HG02870 (cell line): ENCODE results near the gene PODXL2.

Experiments
- ATAC-seq: cut with Tn5 transposase; IDR thresholded peaks from one replicate; pipeline ENCODE4 v1.9.1; 2021; ENCODE audit warnings: mild to moderate bottlenecking, moderate library complexity; ENCODE audit not compliant: unreplicated experiment

PODXL2 gene

DNA sequence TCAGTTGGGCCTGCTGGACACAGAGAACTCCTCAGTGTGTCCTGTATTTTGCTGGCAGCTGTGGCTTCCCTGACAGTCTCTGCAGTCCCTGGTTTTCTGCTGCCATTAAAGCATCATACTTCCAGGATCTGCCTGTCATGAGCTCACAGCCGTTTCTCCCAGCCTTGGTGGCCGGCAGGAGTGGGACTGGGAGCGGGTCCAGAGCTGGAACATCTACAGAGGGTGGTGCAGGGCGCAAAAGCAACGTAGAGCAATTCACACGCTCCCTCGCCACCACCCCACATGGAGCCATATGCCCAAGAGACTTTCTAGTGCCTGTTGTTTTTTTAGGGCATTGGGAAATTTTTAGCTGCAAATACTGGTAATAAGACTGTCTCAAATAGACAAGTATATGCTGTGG, 77.3 kb downstream of the PODXL2 start:
- no peak for ATAC-seq

- no peak for ATAC-seq
Observed at GRCh38 chr3:127706785-127707351, 77.9 kb downstream of the PODXL2 start.

DNA sequence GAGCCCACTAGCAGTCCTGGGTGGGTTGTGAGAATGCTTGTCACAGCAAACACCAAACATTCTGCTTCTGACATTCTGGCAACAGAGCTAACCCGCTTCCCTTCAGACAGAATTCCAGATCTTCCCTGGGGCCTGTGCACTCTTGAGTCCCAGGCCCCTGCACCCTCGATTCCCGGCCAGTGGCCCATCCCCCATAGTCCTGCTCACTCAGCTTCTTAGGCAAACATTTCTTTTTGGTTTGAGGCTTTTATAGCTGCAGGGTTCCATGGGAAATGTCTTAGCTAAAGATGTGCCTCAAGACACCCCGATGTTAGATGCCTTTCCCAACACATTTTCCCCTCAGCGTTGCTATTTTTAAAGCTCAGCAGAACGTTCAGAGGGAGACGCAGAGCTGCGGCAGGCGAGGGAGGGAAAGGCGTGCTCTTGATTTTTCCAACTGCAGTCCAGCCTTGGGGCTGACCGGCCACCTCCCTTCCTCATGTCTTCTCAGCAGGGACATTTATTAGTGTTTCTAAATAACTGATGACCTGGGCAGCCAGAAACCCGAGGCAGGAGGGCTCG, 78.9 kb downstream of the PODXL2 start:
- no peak for ATAC-seq

- no peak for ATAC-seq
Observed at GRCh38 chr3:127708837-127709236, 79.9 kb downstream of the PODXL2 start.

- no peak for ATAC-seq
Observed at GRCh38 chr3:127709320-127710060, 80.5 kb downstream of the PODXL2 start.

DNA sequence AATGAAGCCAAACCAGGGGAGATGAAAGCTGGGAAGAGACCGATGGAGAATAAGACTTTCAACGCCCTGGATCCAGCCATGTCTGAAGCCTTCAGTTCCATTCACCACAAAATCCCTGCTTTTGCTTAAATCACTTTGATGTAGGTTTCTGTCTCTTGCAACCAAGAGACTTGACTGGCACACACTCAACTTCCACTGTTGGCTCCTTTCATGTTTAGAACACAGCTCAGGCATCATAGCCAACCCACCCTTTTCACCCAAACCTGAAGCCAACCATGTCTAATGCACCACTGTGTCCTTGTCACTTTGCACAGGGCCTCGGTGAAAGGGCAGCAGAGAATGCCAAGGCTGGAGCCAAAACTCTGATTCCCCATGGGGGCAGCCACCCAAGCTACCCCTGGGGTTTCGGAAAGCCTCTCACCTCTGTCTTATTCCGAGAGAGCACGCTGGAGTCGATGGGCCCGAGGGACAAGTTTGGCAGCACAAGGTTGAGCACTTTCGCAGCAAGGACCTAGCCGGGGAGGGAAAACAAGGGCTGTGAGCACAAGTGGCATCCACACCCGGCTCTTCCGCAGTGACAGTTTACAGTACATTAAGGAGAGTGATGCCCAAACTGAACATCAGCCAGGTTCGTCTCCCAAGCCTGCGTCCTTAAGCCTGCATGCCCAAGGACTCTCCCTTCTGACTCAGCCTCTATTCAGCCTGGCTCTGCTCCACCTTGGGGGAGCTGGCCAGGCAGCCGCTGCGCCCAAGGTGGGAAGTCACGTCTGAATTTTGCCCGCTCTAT, 81.4 kb downstream of the PODXL2 start:
- no peak for ATAC-seq

DNA sequence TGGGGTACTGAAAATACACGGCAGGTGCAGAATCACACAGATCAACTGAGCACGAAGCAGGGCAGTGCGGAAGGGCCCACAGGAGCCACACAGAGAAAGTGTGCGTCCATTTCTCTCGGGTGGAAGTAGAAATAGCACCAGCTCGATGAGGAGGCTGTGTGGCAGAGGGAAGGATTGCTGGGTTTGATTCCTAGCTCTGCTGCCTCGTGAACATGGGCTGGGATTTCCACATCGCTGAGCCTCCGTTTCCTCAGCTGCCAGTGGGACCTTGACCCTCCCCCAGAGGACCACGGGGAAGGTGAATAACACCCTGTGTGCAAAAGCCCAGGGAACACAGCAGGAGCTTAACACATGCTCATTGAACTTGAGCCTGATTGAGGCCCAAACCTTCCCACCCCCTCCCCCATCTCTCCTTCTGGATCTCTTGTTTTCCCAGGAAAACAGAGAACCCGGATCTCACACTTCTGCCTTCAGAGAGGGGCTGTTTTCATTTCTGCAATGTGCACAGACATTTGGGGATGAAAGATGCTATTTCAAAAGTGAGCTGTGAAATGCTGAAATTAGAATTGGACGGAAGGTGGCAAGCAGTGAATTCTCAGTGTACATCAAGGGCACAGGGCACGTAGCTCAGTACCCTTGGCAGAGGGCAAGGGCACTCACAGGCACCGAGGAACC, 82.2 kb downstream of the PODXL2 start:
- no peak for ATAC-seq

DNA sequence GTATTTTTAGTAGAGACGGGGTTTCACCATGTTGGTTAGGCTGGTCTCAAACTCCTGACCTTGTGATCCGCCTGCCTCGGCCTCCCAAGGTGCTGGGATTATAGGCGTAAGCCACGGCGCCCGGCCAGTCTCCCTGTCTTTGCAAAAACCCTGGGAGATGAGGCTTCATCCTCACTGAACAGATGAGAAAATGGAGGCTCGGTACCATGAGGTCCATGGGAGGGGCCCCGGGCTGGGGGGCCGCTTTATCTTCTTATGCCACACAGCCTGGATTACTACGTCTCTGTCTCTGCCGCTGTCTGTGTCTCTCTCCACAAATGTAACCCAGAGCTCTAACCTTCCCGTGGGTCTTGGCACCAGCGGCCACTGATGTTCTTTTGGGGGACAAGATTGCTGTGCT, 82.9 kb downstream of the PODXL2 start:
- ATAC-seq: no peak

GRCh38 chr3:127712461-127712860, 83.5 kb downstream of the PODXL2 start:
- ATAC-seq: no peak

- ATAC-seq: no peak
Observed at GRCh38 chr3:127712881-127713771, 84.1 kb downstream of the PODXL2 start.

- no peak for ATAC-seq
Observed at GRCh38 chr3:127714125-127714571, 85.2 kb downstream of the PODXL2 start.

DNA sequence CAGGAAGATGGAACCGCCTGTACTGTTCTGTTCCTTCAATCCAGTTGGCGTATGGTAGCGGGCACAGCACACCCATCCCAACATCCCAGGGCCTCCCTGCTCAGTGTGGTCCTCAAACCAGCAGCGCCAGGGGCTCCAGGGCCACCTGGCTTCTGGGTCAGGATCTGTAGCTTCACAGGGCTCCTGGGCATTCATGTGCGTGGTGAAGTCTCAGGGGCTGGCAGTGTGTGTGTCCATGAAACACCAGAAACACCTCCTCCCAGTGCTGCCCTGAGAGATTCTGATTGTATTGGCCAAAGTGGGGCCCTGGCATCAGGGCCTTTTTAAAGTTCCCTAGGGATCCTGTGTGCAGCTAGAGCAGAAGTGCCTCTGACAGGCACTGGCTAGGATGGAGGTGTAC, 85.9 kb downstream of the PODXL2 start:
- ATAC-seq: no peak

- no peak for ATAC-seq
Observed at GRCh38 chr3:127715532-127715931, 86.5 kb downstream of the PODXL2 start.

DNA sequence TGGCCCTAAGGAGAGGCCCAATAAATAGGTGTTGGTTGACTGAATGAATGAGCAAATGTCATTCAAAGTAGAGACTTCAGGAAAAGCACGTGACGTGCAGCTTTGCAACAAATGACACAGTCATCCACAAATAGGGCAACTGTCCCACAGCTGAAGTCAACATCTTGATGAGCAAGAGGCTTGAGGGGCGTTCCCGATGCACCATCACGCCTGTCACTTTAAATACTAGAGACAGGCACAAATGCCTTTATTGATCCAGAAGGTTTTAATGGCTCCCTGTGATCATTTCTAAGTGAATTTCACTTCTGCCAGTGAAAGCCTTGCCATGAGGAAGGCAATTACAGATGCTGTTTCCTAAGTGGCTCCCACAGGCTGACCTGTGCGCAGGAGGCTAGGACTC, 87.4 kb downstream of the PODXL2 start:
- no peak for ATAC-seq

GRCh38 chr3:127717357-127718244, 88.6 kb downstream of the PODXL2 start:
- ATAC-seq: no peak

DNA sequence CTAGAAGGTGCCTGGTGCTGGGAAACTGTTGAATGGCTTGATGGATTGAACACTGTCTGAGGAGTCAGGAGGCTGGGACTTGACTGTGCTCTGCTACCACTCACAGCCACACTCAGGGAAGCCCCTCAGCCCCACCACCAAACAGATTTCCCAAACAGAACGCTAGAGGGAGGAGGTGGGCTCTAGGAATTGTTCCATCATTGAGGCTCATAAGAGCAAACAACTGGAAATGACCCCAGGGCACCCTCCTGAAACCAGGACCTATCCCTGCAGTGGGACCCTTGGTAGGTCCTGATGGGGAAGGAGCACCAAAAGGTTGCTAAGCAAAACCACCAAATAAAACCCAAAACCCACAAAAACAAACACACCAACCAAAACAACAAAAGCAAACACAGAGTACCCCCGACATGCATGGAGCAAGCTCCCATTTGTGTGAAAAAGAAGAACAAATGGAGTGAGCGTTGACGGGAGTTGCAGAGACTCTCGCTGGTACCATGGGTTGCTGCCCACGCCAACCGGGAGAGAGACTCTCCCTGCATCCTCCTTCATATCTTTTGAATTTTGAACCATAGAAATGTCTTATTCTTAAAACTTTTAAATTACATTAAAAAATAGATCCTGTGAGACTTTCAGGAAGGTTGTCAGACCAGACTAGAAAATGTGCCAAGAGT, 89.4 kb downstream of the PODXL2 start:
- no peak for ATAC-seq

GRCh38 chr3:127718916-127719290, 89.9 kb downstream of the PODXL2 start:
- no peak for ATAC-seq

GRCh38 chr3:127719369-127719768, 90.4 kb downstream of the PODXL2 start:
- ATAC-seq: no peak
